Activated CD8-positive, alpha-beta T cell treated with anti-CD3 and anti-CD28 coated beads for 36 hours (primary cell): ENCODE data around the gene KRTAP12-2. TPM values are rescaled to one million over a fixed set of nuclear protein-coding genes. Genes with fewer than 3 reads are reported as not detected.
"Not testable (repeated sequence)": the region's sequence is repeated elsewhere in the genome, so short reads cannot be mapped to it uniquely, and the experiment has no call there.

Source experiments
- ATAC-seq: fragments of 200-7000 bp; cut with Tn5 transposase; one replicate; pipeline ENCODE4 v1.10.0; 2021; ENCODE audit warnings: mild to moderate bottlenecking, moderate library complexity
- CTCF ChIA-PET: fragments of 350-600 bp; sonication (Branson Sonifier 250); formaldehyde crosslinking; loops from one replicate; lab custom pipeline; 2021; ENCODE audit warnings: antibody characterized with exemption; lab: Charles Lee
- POLR2A ChIA-PET: fragments of 350-600 bp; sonication (Branson Sonifier 250); formaldehyde crosslinking; loops from one replicate; lab custom pipeline; 2021; ENCODE audit warnings: antibody characterized with exemption; lab: Charles Lee
- DNase-seq: peaks from one replicate; pipeline ENCODE4 v3.0.0-alpha.2; 2020
- H3K27ac Mint-ChIP-seq: one replicate; pipeline ENCODE4 v1.8.0; 2021; ENCODE audit warnings: mild to moderate bottlenecking, mixed read lengths
- H3K27me3 Mint-ChIP-seq: one replicate; pipeline ENCODE4 v1.8.0; 2021; ENCODE audit warnings: mixed read lengths
- H3K36me3 Mint-ChIP-seq: one replicate; pipeline ENCODE4 v1.8.0; 2021; ENCODE audit warnings: low read depth, mixed read lengths
- H3K4me1 Mint-ChIP-seq: one replicate; pipeline ENCODE4 v1.8.0; 2021; ENCODE audit warnings: low read depth, mixed read lengths
- H3K4me3 Mint-ChIP-seq: one replicate; pipeline ENCODE4 v1.8.0; 2021; ENCODE audit warnings: mild to moderate bottlenecking, moderate library complexity, mixed read lengths
- H3K9me3 Mint-ChIP-seq: one replicate; pipeline ENCODE4 v1.8.0; 2021; ENCODE audit warnings: mixed read lengths
- intact Hi-C: fragments of 100-400 bp; cut with micrococcal nuclease; formaldehyde crosslinking; loops from one replicate; pipeline ENCODE4 v1.10.0; 2022
- total RNA-seq, 2 experiments: library from RNA; stranded (reverse); gene quantifications; one replicate each; pipeline ENCODE4 v1.2.3, GENCODE V29; 2021
- TF ChIP-seq, protein P1 (sequence below): fragments of 200-600 bp; IDR thresholded peaks from one replicate; pipeline ENCODE4 v1.8.0; 2022; ENCODE audit warnings: antibody characterized with exemption, mild to moderate bottlenecking

The KRTAP12-2 gene
- total RNA-seq, 2 experiments from 2014 or later = not detected

DNA sequence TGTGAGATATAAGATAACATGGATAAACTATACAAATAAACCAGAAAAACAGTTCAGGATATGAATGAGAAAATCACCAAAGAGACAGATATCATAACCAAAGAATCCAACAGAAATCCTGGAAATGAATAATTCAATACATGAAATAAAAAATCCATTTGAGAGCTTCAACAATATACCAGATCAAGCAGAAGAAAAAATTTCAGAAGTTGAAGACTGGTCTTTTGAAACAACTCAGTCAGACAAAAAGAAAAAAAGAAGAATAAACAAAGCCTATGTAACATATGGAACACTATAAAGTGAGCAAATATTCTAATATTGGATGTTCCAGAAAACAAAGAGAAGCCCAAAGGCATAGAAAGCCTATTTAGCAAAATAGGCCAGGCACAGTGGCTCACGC, 5.2 kb upstream of the KRTAP12-2 start:
- Mint-ChIP-seq H3K9me3 (peaks cover 22% of the 10 kb centered on the region), H3K4me3 (no peak overlapping the region), H3K27me3 (no peaks in the 10 kb centered on the region), H3K4me1 (peaks cover 4% of the 10 kb centered on the region), H3K36me3 (peaks cover 3% of the 10 kb centered on the region), H3K27ac (no peak overlapping the region)
- DNase-seq (no peak), ATAC-seq (no peak)
- POLR2A ChIA-PET = no interaction called here
- intact Hi-C loops = no loop called here
- TF ChIP-seq, protein P1, sequence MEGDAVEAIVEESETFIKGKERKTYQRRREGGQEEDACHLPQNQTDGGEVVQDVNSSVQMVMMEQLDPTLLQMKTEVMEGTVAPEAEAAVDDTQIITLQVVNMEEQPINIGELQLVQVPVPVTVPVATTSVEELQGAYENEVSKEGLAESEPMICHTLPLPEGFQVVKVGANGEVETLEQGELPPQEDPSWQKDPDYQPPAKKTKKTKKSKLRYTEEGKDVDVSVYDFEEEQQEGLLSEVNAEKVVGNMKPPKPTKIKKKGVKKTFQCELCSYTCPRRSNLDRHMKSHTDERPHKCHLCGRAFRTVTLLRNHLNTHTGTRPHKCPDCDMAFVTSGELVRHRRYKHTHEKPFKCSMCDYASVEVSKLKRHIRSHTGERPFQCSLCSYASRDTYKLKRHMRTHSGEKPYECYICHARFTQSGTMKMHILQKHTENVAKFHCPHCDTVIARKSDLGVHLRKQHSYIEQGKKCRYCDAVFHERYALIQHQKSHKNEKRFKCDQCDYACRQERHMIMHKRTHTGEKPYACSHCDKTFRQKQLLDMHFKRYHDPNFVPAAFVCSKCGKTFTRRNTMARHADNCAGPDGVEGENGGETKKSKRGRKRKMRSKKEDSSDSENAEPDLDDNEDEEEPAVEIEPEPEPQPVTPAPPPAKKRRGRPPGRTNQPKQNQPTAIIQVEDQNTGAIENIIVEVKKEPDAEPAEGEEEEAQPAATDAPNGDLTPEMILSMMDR = no peak
- CTCF ChIA-PET = no interaction called here

DNA sequence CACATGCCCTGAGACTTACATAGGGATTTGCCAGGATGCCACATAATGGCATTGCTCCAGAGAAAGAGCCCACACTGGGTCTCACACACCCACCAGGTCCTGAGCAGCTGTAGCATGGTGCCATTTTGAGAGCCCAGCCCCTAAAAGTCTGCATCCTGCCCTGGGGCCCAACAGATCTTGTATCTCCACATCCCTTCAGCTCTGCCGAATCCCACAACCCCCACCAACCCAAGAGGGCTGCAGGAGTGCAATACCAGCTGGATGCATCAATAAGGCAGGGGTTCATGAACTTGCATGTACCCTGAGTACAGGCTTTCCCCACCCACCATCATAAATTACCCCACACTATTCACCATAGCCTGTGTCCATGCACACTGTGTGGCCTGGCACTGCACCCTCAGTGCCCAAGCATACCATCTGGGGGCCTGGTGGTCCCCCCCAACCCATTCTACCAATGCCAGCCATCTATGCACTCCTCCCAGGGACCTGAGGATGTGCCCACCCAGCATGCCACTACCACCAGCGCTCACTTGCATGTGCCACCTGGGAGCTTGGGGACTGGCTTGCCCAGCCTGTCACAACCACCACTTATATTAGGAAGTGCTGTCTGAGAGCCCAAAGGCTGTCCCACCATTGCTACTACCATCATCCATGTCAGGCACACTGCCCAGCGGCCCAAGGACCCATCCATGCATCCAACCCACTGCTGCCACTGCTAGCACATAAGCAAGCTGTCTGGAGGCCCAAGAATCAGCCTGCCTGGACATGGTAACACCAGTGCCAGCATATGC, 4.1 kb upstream of the KRTAP12-2 start:
- DNase-seq (no peak), ATAC-seq (no peak)
- intact Hi-C loops = no loop called here
- Mint-ChIP-seq H3K36me3 (peaks cover 3% of the 10 kb centered on the region), H3K27me3 (no peaks in the 10 kb centered on the region), H3K27ac (no peak overlapping the region), H3K4me1 (peaks cover 4% of the 10 kb centered on the region), H3K9me3 (peaks cover 21% of the 10 kb centered on the region), H3K4me3 (no peak overlapping the region)
- TF ChIP-seq, protein P1 = no peak
- ChIA-PET POLR2A (no interaction called here), CTCF (no interaction called here)

DNA sequence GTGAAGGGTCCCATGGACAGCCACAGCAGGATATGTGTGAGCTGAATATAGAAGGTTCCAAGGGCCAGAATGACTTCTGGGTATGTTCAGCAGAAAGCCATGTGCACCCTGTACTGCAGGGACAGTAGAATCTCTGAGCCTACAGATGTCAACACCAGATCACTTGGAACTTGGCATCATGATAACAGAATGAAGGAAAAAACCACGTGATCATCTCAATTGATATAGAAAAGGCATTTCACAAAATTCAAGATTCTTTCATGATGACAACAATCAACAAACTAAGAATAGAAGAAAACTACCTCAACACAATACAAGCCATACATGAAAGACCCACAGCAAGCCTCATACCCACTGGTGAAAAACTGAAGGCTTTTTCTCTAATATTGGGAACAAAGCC, 885 bp upstream of the KRTAP12-2 start:
- intact Hi-C loops = no loop called here
- peaks cover 4% of the 10 kb centered on the region for H3K4me1 Mint-ChIP-seq
- CTCF ChIA-PET = interaction anchor here (0.6 to 1.7 kb wide), 3 partner anchors 70 to 157 kb away, joined by 3 to 5 read pairs (median 3); no protein-coding TSS in a partner anchor

DNA sequence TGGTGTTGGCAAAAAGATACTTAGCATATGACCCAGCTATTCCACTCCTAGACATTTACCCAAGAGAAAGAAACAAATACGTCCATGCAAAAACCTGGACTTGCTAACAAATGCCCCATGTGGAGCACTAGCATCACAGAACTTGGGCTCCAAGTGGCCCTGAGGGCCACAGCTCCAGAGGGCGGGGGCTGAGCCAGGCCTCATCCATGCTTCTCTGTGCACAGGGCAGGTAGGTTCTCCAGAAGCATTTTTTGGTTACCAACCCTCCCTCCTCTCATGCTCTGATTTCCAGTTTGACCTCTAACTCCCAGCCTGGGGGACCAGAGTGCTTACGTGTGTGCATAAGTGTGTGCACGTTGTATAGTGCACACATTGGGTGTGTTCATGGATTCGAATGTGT, 2.0 kb downstream of the KRTAP12-2 start:
- POLR2A ChIA-PET = no interaction called here
- no peaks in the 10 kb centered on the region for H3K36me3 Mint-ChIP-seq
- H3K27ac Mint-ChIP-seq = no peak overlapping the region
- H3K27me3 Mint-ChIP-seq = no peaks in the 10 kb centered on the region
- intact Hi-C loops = no loop called here
- H3K4me1 Mint-ChIP-seq = peaks cover 6% of the 10 kb centered on the region
- no peak overlapping the region for H3K4me3 Mint-ChIP-seq
- DNase-seq (no peak), ATAC-seq (no peak)
- TF ChIP-seq, protein P1 = no peak
- CTCF ChIA-PET = interaction anchor here (1.0 kb wide), 1 partner anchor 77 kb away, joined by 4 read pairs; no protein-coding TSS in a partner anchor
- H3K9me3 Mint-ChIP-seq = peaks cover 8% of the 10 kb centered on the region

More for the DNA sequence above, 885 bp upstream of the KRTAP12-2 start:
- ATAC-seq = no peak
- POLR2A ChIA-PET = interaction anchor here (0.9 to 1.4 kb wide), 2 partner anchors 9 to 12 kb away, joined by 3 to 4 read pairs; partner anchors contain the start of gene KRTAP12-3
- TF ChIP-seq, protein P1 = no peak
- Mint-ChIP-seq H3K4me3 (no peak overlapping the region), H3K9me3 (peaks cover 13% of the 10 kb centered on the region), H3K36me3 (no peaks in the 10 kb centered on the region), H3K27me3 (no peaks in the 10 kb centered on the region), H3K27ac (no peak overlapping the region)
- DNase-seq = no peak

DNA sequence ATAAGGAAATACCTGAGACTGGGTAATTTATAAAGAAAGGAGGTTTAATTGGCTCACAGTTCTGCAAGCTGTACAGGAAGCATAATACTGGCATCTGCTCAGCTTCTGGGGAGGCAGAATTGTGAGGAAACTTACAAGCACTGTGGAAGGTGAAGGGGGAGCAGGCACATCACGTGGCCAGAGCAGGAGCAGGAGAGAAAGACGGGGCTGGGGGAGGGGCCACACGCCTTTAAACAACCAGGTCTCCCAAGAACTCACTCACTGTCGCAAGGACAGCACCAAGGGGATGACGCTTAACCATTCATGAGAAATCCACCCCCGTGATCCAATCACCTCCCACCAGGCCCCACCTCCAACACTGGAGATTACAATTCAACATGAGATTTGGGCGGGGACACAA, 5.2 kb downstream of the KRTAP12-2 start:
- H3K27me3 Mint-ChIP-seq, ATAC-seq, intact Hi-C loops, CTCF ChIA-PET, POLR2A ChIA-PET, H3K4me3 Mint-ChIP-seq, DNase-seq, H3K27ac Mint-ChIP-seq: not testable (repeated sequence)
- H3K4me1 Mint-ChIP-seq = peaks cover 36% of the 10 kb centered on the region
- peaks cover 16% of the 10 kb centered on the region for H3K9me3 Mint-ChIP-seq
- peaks cover 18% of the 10 kb centered on the region for H3K36me3 Mint-ChIP-seq
